SJCRH30 (cell line): ENCODE results near the gene VPS29. TPM values are rescaled to one million over a fixed set of nuclear protein-coding genes. Genes with fewer than 3 reads are reported as not detected.
A peak's percentile ranks its signal among the peaks of the same experiment; 100 is the strongest.
"Not testable (repeated sequence)": the region's sequence is repeated elsewhere in the genome, so short reads cannot be mapped to it uniquely, and the experiment has no call there.

ENCODE experiments used
- DNase-seq, 2 experiments: peaks; one replicate each; pipeline ENCODE4 v3.0.0-alpha.2; 2015 to 2020
- H3K27ac ChIP-seq: fragments of 250-450 bp; sonication (Bioruptor Pico); 2 replicates; pipeline ENCODE4 v1.5.1; 2020; ENCODE audit warnings: mild to moderate bottlenecking, moderate library complexity
- H3K27me3 ChIP-seq: fragments of 250-450 bp; sonication (Bioruptor Pico); 2 replicates; pipeline ENCODE4 v1.5.1; 2020; ENCODE audit warnings: mild to moderate bottlenecking, moderate library complexity
- H3K36me3 ChIP-seq: fragments of 250-450 bp; sonication (Bioruptor Pico); 2 replicates; pipeline ENCODE4 v1.5.1; 2020; ENCODE audit warnings: mild to moderate bottlenecking, moderate library complexity
- H3K4me1 ChIP-seq: fragments of 250-450 bp; sonication (Bioruptor Pico); 2 replicates; pipeline ENCODE4 v1.5.1; 2020; ENCODE audit warnings: mild to moderate bottlenecking, moderate library complexity
- H3K4me3 ChIP-seq: fragments of 250-450 bp; sonication (Bioruptor Pico); 2 replicates; pipeline ENCODE4 v1.5.1; 2020; ENCODE audit warnings: mild to moderate bottlenecking, moderate library complexity
- H3K9me3 ChIP-seq: fragments of 250-450 bp; sonication (Bioruptor Pico); replicated peaks from 2 replicates; pipeline ENCODE4 v1.5.1; 2020; ENCODE audit warnings: mild to moderate bottlenecking, moderate library complexity
- total RNA-seq: library from RNA; depleted of rRNA; stranded (reverse); fragments of >200 nt; shearing (Covaris generic); gene quantifications from 2 replicates; pipeline ENCODE4 v1.2.3, GENCODE V29; 2014

VPS29 gene
- total RNA-seq, 1 experiment from 2014 or later: 91.5 TPM

DNA sequence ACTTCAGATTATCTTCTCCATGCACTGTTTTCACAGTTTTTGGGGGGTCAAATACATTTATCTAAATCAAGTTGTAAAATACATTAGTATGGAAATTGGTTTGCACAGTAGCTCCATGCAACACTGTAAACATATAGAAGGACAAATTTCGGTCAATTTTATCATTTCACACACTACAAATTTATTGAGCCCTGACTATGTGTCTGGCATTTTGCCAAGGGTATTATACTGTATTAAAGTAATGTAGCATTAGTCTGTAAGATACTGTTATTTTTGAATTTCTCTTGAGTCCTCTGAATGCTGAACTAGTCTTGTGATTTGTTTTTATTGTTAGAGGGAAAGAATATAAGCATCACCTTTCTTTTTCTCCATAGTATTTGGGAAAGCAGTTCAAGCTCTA lies 1.5 kb upstream of the VPS29 start:
- H3K4me1 ChIP-seq: peaks cover 6% of the 10 kb centered on the region; the same call in 1 of the 2 replicates
- no peak for DNase-seq
- H3K27me3 ChIP-seq: no peaks in the 10 kb centered on the region
- peaks cover 4% of the 10 kb centered on the region for H3K36me3 ChIP-seq
- H3K27ac ChIP-seq: no peak overlapping the region
- no peaks in the 10 kb centered on the region for H3K9me3 ChIP-seq
- no peak overlapping the region for H3K4me3 ChIP-seq

DNA sequence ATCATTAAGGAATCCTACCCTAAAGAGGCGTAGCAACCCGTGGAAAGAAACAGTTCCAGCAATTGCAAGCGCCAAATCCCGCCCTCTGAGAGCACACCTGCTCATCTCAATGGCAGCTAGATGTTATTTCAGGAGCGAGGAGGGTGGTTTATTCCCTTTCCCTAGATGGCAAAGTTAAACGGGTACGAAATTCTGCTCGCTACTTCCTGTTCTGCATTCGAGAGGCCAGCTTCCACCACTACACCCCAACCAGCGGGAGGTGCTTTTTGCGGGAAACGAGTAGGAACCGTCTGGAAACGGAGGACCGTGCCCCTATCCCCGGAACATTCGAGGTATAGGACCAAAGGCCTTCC lies 536 bp downstream of the VPS29 start:
- Histone ChIP-seq H3K27ac (peak overlapping the region; percentile 85), H3K9me3 (no peaks in the 10 kb centered on the region), H3K27me3 (no peaks in the 10 kb centered on the region), H3K4me1 (peaks cover 6% of the 10 kb centered on the region; the same call in 1 of the 2 replicates), H3K4me3 (peak overlapping the region; percentile 95), H3K36me3 (peaks cover 9% of the 10 kb centered on the region)
- peak; percentile 55 to 64 for DNase-seq

DNA sequence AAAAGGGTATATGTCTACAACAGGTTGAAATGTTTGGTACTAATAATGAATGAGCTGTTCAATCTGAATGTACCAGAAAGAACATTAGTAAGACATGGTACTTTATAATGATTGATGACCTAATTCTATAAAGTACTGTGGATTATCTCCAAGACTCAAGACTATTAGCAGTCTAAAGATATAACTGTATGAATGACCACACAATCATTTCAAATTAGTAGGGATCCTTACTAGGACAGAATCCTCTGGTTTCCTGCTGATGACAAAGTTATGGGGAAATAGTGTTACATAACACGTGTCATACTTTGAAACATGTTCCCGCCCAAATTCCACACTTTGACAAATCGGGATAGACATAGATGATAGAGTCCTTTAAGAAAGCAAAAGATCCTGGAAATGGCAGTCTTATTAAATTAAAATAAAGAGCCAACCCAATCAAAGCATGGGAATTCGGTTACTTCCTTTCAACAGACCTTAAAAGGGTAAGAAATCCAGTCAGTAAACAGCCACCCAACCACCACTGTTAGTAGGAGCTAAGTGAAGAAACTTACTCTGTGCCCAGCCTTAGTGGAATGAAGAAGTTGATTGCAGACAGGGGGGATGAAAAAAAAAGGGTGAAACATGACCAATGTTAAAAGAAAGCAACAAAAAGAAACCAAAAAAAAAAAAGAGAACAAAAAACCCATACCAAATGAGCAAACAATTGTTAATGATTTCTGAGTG lies 2.8 kb downstream of the VPS29 start:
- H3K4me3 ChIP-seq: no peak overlapping the region
- no peak for DNase-seq
- no peaks in the 10 kb centered on the region for H3K9me3 ChIP-seq
- H3K27me3 ChIP-seq: no peaks in the 10 kb centered on the region
- H3K27ac ChIP-seq: no peak overlapping the region
- peaks cover 29% of the 10 kb centered on the region for H3K36me3 ChIP-seq
- H3K4me1 ChIP-seq: peaks cover 6% of the 10 kb centered on the region; the same call in 1 of the 2 replicates

DNA sequence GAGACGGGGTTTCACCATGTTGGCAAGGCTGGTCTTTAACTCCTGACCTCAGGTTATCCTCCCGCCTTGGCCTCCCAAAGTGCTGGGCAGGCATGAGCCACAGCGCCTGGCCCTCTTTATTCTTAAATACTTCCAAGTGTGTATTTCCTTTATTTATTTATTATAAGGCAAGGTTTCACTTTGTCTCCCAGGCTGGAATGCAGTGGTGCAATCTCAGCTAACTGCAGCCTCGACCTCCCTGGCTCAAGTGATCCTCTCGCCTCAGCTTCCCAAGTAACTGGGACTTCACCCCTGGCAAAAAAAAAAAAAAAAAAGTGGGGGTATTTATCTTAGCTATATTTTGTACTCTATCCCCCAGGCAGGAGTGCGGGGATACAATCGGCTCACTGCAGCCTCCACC lies 26.5 kb downstream of the VPS29 start:
- Histone ChIP-seq H3K4me1 (no peaks in the 10 kb centered on the region), H3K36me3 (0 out of 2 replicates have a peak, but pooled peaks cover 8% of the 10 kb centered on the region), H3K27ac (no peak overlapping the region), H3K4me3 (no peak overlapping the region), H3K27me3 (no peaks in the 10 kb centered on the region), H3K9me3 (no peaks in the 10 kb centered on the region)
- DNase-seq: no peak

DNA sequence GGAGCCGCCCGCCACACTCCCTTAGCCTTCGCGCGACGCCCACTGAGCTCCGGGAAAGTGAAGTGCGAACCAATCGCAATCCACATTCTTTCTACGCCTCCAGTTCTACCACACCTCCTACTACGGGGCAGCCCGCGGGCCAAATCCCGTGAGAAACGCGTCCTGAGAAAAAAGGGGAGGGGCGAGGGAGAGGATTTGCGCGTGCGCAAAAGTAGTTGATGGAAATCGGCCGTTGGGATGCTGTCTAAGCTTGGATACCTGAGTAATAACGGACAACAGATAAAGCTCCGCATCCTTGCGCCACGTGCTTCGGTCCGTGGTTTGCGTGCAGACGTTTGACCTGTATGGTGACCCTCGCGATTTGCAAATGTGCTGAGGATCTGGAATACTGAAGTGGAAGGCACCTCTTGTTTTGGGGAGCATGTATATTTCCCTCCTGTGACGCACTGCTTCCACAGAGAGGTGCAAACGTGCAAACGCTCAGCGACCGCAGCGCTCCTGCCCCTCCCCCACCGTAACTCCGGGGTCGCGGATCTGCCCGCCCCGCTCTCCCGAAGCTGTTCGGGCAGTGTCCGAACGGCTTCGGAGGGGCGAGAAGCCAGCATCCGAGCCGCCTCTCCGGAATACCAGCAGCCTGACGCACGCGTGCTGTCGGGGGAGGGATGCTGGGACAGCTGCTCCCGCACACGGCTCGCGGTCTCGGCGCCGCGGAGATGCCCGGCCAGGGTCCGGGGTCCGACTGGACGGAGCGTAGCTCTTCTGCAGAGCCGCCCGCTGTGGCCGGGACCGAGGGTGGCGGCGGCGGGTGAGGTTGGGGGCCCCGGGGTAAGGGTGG lies 33.5 kb downstream of the VPS29 start, which contains the start of the genes FAM216A and GPN3:
FAM216A (plus strand) TSS at position 632 of the 835 bp plus-strand sequence; CDS start at position 663, 31 bp downstream.
GPN3 (minus strand) TSS at position 44 of the 835 bp plus-strand sequence. CDS start 54 bp downstream, outside the sequence.
- peak within 1 kb of the TSS; percentile 99 for H3K27ac ChIP-seq
- no peaks in the 10 kb centered on the region for H3K27me3 ChIP-seq
- H3K4me1 ChIP-seq: no peaks in the 10 kb centered on the region; the same call in 1 of the 2 replicates
- no peaks in the 10 kb centered on the region for H3K9me3 ChIP-seq
- peak; percentile 97 to 98 for DNase-seq
- H3K36me3 ChIP-seq: no peaks in the 10 kb centered on the region; the same call in 1 of the 2 replicates
- H3K4me3 ChIP-seq: peak within 1 kb of the TSS; percentile 96

DNA sequence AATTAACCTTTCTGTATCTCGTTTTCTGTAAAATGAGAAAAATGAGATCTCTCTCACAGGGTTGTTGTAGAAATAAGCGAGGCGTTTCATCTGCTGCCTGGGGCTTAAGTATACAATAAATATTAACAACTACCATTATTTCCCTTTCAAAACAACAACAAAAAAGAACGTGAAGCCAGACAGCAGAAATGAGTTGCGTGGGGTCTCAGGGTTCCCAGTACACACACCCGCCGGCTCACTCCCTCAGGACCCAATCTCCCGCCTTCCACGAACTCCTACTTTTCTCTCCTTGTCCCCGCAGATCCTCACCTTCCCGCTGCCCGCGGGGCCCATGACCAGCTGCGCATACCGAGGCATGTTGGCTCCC lies 34.1 kb downstream of the VPS29 start:
- no peak for DNase-seq

DNA sequence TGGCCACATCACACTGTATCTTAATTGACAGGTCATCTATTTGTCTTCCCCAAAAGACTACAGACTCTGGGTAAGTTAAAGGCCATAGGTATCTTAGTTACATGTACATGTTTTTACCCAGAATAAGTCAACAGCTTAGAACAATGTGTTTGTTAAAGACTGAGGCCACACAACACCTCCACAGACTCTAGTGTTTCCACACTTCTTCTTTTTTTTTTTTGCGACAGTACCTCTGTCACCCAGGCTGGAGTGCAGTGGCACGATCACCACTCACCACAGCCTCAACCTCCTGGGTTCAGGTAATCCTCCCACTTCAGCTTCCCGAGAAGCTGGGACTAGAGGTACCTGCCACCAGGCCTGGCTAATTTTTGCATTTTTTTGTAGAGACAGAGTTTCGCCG lies 35.1 kb downstream of the VPS29 start:
- no peaks in the 10 kb centered on the region for H3K27me3 ChIP-seq
- H3K27ac ChIP-seq: no peak overlapping the region
- no peak for DNase-seq
- H3K36me3 ChIP-seq: peaks cover 4% of the 10 kb centered on the region
- H3K9me3 ChIP-seq: no peaks in the 10 kb centered on the region
- H3K4me1 ChIP-seq: no peaks in the 10 kb centered on the region; the same call in 1 of the 2 replicates
- H3K4me3 ChIP-seq: peak overlapping the region; percentile 96

More for the DNA sequence above, 34.1 kb downstream of the VPS29 start:
- H3K4me1 ChIP-seq: no peaks in the 10 kb centered on the region; the same call in 1 of the 2 replicates
- H3K36me3 ChIP-seq: peaks cover 4% of the 10 kb centered on the region; the same call in 1 of the 2 replicates
- H3K9me3 ChIP-seq: no peaks in the 10 kb centered on the region
- no peaks in the 10 kb centered on the region for H3K27me3 ChIP-seq
- peak overlapping the region; percentile 99 for H3K27ac ChIP-seq
- peak overlapping the region; percentile 96 for H3K4me3 ChIP-seq

DNA sequence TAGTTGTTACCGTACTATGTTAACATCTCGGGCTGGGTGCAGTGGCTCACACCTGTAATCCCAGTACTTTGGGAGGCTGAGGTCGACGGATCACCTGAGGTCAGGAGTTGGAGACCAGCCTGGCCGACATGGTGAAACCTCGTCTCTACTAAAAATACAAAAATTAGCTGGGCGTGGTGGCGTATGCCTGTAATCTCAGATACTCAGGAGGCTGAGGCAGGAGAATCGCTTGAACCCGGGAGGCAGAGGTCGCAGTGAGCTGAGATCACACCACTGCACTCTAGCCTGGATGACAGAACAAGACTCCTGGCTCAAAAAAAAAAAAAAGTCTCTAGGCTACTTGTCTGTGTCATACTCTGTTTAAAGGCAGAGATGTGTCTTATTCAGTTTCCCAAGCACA lies 36.1 kb downstream of the VPS29 start:
- not testable (repeated sequence) for H3K36me3 ChIP-seq, H3K4me3 ChIP-seq, H3K4me1 ChIP-seq, DNase-seq, H3K9me3 ChIP-seq, H3K27ac ChIP-seq, H3K27me3 ChIP-seq

DNA sequence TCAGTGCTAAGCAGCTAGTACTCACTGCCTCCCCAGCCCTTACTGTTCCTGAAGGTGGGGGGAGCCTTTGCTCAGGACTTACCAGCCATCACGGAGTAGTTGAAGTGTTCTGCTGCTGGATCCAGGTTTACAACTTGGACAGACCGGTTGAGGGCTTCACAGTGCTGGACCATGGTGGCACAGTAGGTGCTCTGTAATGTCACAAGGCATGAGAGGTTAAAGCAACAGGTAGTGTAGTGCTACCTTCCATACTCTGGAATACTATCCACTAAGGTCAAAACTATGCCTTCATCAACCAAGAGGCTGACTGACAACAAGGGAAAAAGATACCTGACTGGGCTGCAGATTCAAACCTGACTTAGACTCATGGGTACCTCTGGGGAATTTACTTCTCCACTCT lies 36.9 kb downstream of the VPS29 start:
- H3K36me3 ChIP-seq: peaks cover 12% of the 10 kb centered on the region
- no peaks in the 10 kb centered on the region for H3K27me3 ChIP-seq
- DNase-seq: no peak

DNA sequence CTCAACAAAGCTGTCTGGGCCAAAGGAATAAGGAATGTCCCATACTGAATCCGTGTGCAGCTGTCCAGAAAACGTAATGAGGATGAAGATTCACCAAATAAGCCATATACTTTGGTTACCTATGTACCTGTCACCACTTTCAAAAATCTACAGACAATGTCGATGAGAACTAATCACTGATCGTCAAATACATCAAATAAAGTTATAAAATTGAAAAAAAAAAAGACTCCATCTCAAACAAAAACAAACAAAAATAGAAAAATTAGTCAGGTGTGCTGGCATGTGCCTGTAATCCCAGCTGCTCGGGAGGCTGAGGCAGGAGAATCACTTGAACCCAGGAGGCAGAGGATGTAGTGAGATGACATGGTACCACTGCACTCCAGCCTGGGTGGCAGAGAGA lies 40.7 kb downstream of the VPS29 start:
- H3K36me3 ChIP-seq: peaks cover 21% of the 10 kb centered on the region
- DNase-seq, H3K27me3 ChIP-seq, H3K27ac ChIP-seq, H3K4me3 ChIP-seq, H3K9me3 ChIP-seq, H3K4me1 ChIP-seq: not testable (repeated sequence)

More for the DNA sequence above, 36.9 kb downstream of the VPS29 start:
- Histone ChIP-seq H3K27ac (no peak overlapping the region), H3K9me3 (no peaks in the 10 kb centered on the region), H3K4me3 (no peak overlapping the region), H3K4me1 (no peaks in the 10 kb centered on the region; the same call in 1 of the 2 replicates)

DNA sequence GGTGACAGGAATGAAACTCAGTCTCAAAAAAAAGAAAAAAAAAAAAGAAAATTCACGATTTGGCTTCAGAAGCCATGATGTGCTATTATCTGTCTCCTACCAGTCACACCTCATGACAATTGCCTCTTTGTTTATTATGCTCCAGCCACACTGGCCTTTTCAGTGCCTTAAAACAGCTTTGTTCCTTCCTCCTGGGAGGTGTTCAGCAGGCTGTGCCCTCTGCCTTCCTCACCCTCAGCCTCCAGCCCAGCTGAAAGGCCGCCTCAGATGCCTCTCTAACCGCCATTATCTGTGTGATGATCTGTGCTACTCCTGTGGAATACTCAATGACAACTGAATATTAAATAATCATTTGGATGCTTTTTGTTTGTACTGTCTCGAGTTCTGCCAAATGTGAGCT lies 43.2 kb downstream of the VPS29 start:
- Histone ChIP-seq H3K27ac (no peak overlapping the region), H3K4me1 (no peaks in the 10 kb centered on the region), H3K9me3 (no peaks in the 10 kb centered on the region), H3K27me3 (no peaks in the 10 kb centered on the region), H3K36me3 (peaks cover 31% of the 10 kb centered on the region), H3K4me3 (no peak overlapping the region)
- no peak for DNase-seq

DNA sequence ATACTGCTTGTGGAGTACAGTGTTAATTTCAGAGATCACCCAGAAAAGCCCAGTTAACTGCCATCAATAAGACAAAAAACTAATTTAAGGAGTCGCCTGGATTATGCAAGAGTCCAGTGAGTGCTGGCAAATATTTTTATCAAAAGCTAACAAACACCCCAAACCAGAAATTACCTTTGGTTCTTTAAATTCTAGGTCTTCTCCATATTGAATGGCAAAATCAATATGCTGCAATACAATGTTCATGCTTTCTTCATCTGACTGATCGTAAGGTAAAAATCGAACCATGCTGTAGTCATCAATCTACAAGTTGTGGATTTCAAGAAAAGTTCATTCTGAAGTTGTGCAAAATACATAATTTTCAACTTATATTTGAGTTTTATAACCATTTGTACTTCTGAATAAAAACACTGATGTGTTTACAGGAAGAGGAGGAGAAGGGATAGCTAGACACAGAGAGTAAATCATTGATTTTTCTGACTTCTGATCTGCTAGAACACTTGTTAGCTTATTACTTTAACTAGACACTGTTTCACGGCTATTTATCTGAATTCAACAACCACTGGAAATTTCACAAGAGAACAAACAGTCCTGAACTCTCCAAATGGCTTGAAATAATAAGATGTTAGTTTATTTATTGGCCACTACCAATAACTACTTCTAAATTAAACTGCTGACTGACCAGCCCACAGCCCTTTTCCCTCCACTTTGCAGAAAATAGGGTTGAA lies 48.2 kb downstream of the VPS29 start:
- no peak for DNase-seq
- H3K4me1 ChIP-seq: no peaks in the 10 kb centered on the region
- no peak overlapping the region for H3K27ac ChIP-seq
- H3K27me3 ChIP-seq: no peaks in the 10 kb centered on the region
- no peaks in the 10 kb centered on the region; the same call in 1 of the 2 replicates for H3K9me3 ChIP-seq
- no peak overlapping the region for H3K4me3 ChIP-seq
- H3K36me3 ChIP-seq: peaks cover 26% of the 10 kb centered on the region

DNA sequence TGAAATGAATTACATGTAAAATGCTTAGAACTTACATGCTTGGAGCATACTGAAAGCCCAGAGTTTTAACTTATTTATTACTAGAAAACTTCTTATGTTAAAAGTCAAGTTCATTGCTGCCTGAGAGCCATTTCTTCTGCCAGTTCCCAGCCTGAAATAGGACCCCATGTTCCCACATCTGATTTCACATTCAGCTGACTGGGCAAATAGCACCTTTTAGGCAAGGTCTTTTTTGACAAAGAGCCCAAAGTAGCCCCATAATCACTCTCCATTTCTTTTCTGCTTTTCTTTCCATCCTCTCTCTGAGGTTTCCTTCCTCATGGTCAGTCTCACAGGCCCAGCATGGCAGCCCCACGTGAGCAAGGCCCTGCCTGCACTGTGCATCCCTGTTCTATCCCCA lies 50.6 kb downstream of the VPS29 start:
- no peak for DNase-seq
- peaks cover 25% of the 10 kb centered on the region for H3K36me3 ChIP-seq
- H3K27me3 ChIP-seq: no peaks in the 10 kb centered on the region
- no peaks in the 10 kb centered on the region for H3K4me1 ChIP-seq
- H3K4me3 ChIP-seq: no peak overlapping the region
- no peak overlapping the region for H3K27ac ChIP-seq
- H3K9me3 ChIP-seq: no peaks in the 10 kb centered on the region; the same call in 1 of the 2 replicates

DNA sequence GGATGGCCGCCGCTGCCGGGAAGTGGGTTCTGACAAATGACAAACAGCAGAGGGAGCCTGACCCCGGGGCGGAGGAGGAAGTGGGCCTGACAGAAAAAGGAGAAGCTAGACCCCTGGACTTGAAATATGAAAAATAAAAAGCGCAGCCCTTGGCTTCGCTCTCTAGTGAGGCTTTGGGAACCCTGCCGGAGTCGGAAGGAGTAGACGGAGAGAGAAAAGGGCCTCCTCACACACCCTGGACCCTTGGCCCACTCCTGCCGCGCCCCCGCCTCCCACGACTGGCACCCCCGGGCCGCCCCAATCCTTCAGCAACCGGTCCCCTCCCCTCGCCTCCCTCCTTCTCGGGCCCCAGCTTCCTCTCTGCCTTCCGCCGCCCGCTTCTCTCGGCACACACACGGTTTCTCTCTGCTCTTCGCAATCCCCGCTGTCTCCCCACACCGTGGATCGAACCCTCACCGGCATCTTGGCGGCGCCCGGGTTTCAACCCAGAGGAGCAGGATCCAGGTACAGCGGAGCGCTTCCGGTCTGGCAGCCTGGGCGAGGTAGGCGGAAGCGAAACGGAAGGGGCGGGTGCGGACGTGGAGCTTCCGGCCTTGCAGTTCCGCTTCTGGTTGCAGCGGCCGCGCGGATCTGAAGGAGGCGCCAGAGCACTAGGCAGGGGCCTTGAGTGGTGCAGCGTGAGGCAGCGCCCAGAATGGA lies 52.0 kb downstream of the VPS29 start, which contains the start of gene ARPC3:
ARPC3 (minus strand) TSS at position 539 of the 699 bp plus-strand sequence; CDS start at position 462, 77 bp downstream.
- Histone ChIP-seq H3K4me1 (no peaks in the 10 kb centered on the region), H3K27ac (peak within 1 kb of the TSS; percentile 60), H3K9me3 (no peaks in the 10 kb centered on the region; the same call in 1 of the 2 replicates), H3K27me3 (no peaks in the 10 kb centered on the region), H3K4me3 (peak within 1 kb of the TSS; percentile 78), H3K36me3 (peaks cover 21% of the 10 kb centered on the region)
- DNase-seq: peak; percentile 91 to 94
